B cell (primary cell): ENCODE data around the gene METTL3. TPM values are rescaled to one million over a fixed set of nuclear protein-coding genes. Genes with fewer than 3 reads are reported as not detected.

Source experiments
- ATAC-seq: fragments of 200-7000 bp; cut with Tn5 transposase; one replicate; pipeline ENCODE4 v1.10.0; 2021; ENCODE audit warnings: low read depth, mild to moderate bottlenecking, moderate number of reproducible peaks, moderate library complexity
- CTCF ChIA-PET: fragments of 350-600 bp; sonication (Branson Sonifier 250); formaldehyde crosslinking; loops from one replicate; lab custom pipeline; 2021; ENCODE audit warnings: antibody characterized with exemption, inconsistent platforms; lab: Charles Lee
- POLR2A ChIA-PET: fragments of 350-600 bp; sonication (Branson Sonifier 250); formaldehyde crosslinking; loops from one replicate; lab custom pipeline; 2021; ENCODE audit warnings: antibody characterized with exemption; lab: Charles Lee
- DNase-seq: peaks from one replicate; pipeline ENCODE4 v3.0.0; 2013
- H2AFZ ChIP-seq: 2 replicates; pipeline ENCODE4 v1.6.1; 2012; ENCODE audit warnings: mild to moderate bottlenecking, low read depth, low read length; ENCODE audit not compliant: insufficient read depth, poor library complexity, severe bottlenecking
- H3K27ac ChIP-seq, 2 donors: 1 replicate in 1 of 2; 2 replicates in 1 of 2; pipeline ENCODE4 v1.5.1; 2012 to 2013; ENCODE audit warnings: low read length in 2 of 2, mild to moderate bottlenecking in 2 of 2, moderate library complexity in 1 of 2
- H3K27me3 ChIP-seq, 4 experiments: fragments of 200-600 bp in 1 of 4; sonication (generic) in 1 of 4; replicated peaks in 1 of 4; 1 replicate in 2 of 4; 2 replicates in 2 of 4; pipeline versions ENCODE4 v1.6.1 to v1.7.0; 2013 to 2016; ENCODE audit warnings: low read length in 3 of 4, mild to moderate bottlenecking in 2 of 4, mixed read lengths in 1 of 4, moderate library complexity in 1 of 4; ENCODE audit not compliant: insufficient read depth in 4 of 4, control insufficient read depth in 3 of 4; ENCODE audit errors: control extremely low read depth in 1 of 4
- H3K36me3 ChIP-seq, 2 experiments: replicated peaks in 1 of 2; 1 replicate in 1 of 2; 2 replicates in 1 of 2; pipeline versions ENCODE4 v1.6.1 to v1.7.1; 2013; ENCODE audit warnings: low read length in 1 of 2; ENCODE audit not compliant: insufficient read depth in 2 of 2, control insufficient read depth in 1 of 2; ENCODE audit errors: control extremely low read depth in 1 of 2, extremely low read depth in 1 of 2
- H3K4me1 ChIP-seq, 2 donors: fragments of 200-600 bp in 1 of 2; sonication (generic) in 1 of 2; 1 replicate in 1 of 2; 2 replicates in 1 of 2; pipeline versions ENCODE4 v1.5.1 to v1.6.1; 2013 to 2017; ENCODE audit warnings: low read length in 2 of 2; ENCODE audit not compliant: control insufficient read depth in 2 of 2, insufficient read depth in 2 of 2
- H3K4me2 ChIP-seq: replicated peaks from 2 replicates; pipeline ENCODE3; 2012; ENCODE audit warnings: mild to moderate bottlenecking, low read depth, low read length; ENCODE audit not compliant: poor library complexity, severe bottlenecking
- H3K4me3 ChIP-seq, 5 experiments: fragments of 200-600 bp in 1 of 5; sonication (generic) in 1 of 5; 1 replicate in 3 of 5; 2 replicates in 2 of 5; pipeline versions ENCODE4 v1.5.1 to v1.7.0; 2011 to 2016; ENCODE audit warnings: low read length in 4 of 5, mild to moderate bottlenecking in 4 of 5, low read depth in 2 of 5, control low read depth in 1 of 5, moderate library complexity in 1 of 5; ENCODE audit not compliant: insufficient read depth in 1 of 5; ENCODE audit errors: control extremely low read depth in 1 of 5, extremely low read depth in 1 of 5
- H3K79me2 ChIP-seq: fragments of 200-600 bp; sonication (generic); one replicate; pipeline ENCODE4 v1.6.0; 2016; ENCODE audit warnings: low read length; ENCODE audit not compliant: control insufficient read depth, insufficient read depth
- H3K9ac ChIP-seq: fragments of 200-600 bp; sonication (generic); 2 replicates; pipeline ENCODE4 v1.6.1; 2017; ENCODE audit warnings: mild to moderate bottlenecking, low read length, moderate library complexity
- H3K9me3 ChIP-seq, 3 donors: one replicate each; pipeline versions ENCODE4 v1.6.1 to v1.7.1; 2013; ENCODE audit warnings: low read length in 2 of 3; ENCODE audit not compliant: control insufficient read depth in 2 of 3, insufficient read depth in 1 of 3; ENCODE audit errors: control extremely low read depth in 1 of 3
- H4K20me1 ChIP-seq: 2 replicates; pipeline ENCODE4 v1.6.0; 2012; ENCODE audit warnings: mild to moderate bottlenecking, low read length; ENCODE audit not compliant: insufficient read depth, control insufficient read depth, poor library complexity, severe bottlenecking
- H3K27ac Mint-ChIP-seq: one replicate; pipeline ENCODE4 v1.8.0; 2021; ENCODE audit warnings: mixed read lengths
- H3K27me3 Mint-ChIP-seq: one replicate; pipeline ENCODE4 v1.8.0; 2021; ENCODE audit warnings: mixed read lengths
- H3K4me1 Mint-ChIP-seq: one replicate; pipeline ENCODE4 v1.8.0; 2021; ENCODE audit warnings: mixed read lengths
- H3K4me3 Mint-ChIP-seq: one replicate; pipeline ENCODE4 v1.8.0; 2021; ENCODE audit warnings: mixed read lengths
- H3K9me3 Mint-ChIP-seq: one replicate; pipeline ENCODE4 v1.8.0; 2022; ENCODE audit warnings: mixed read lengths; ENCODE audit not compliant: insufficient read depth
- EZH2 ChIP-seq: IDR thresholded peaks from 2 replicates; pipeline ENCODE4 v1.6.1; 2012; ENCODE audit warnings: borderline replicate concordance, low read depth, mild to moderate bottlenecking, moderate library complexity, low read length; ENCODE audit not compliant: insufficient read depth, poor library complexity, severe bottlenecking
- WGBS: methylation state at CpG from one replicate; pipeline ENCODE4 v1.1.5; 2013; ENCODE audit warnings: missing lambda C conversion rate; ENCODE audit not compliant: insufficient coverage; 5-methylcytosine and 5-hydroxymethylcytosine counted together
- intact Hi-C: fragments of 100-400 bp; cut with micrococcal nuclease; formaldehyde crosslinking; loops from one replicate; pipeline ENCODE4 v1.10.0; 2022
- polyA plus RNA-seq: library from polyadenylated mRNA; depleted of rRNA; stranded (reverse); fragments of >200 nt; gene quantifications from 2 replicates; pipeline ENCODE4 v1.2.3, GENCODE V29; 2012
- total RNA-seq, 2 donors: library from RNA; stranded (reverse); fragments of 120-200 nt in 1 of 2; gene quantifications; 1 replicate in 1 of 2; 2 replicates in 1 of 2; pipeline versions ENCODE4 v1.2.3 to v1.2.4, GENCODE V29; 2013 to 2022
- TF ChIP-seq, protein P1 (sequence below): fragments of 200-600 bp; IDR thresholded peaks from one replicate; pipeline ENCODE4 v1.8.0; 2022; ENCODE audit warnings: antibody characterized with exemption, mild to moderate bottlenecking

The METTL3 gene
- total and polyA plus RNA-seq, 2 donors (not counting 1 experiment from before 2014, with no cell fraction given), result 118 to 161 TPM

DNA sequence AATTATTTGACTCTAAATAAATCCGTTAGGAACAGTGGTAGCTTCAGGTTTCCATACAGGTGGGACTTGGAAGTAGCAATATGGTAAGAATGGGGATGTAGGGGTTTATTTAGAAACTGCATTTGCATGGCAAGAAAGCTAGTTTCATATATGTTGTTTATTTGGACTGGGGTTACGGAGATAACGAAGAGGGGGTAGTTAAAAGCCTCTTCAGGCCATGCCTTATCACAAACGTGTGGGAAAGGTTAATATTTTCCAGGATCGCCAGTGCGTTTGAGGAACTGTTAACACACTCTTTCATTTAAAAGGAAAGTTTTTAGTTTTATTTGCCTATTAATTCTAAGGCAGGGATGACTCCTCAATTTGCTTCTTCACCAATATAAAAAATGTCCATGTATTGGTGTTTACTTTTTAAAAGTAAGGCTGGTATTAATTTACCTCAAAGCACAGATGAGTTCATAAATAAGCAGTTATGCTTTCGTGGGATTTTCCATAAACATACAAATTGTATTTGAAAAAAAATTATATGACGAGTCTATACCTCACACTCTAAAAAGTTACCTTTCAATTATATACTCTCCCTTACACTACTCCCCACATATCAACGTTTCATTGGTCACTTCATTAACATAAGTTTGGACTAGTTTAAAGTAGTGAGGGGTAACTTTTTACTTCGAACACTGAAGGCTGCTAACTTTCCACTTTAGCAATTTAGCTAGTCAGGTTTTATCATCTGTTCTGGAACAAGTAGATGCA lies 35.2 kb downstream of the METTL3 start:
- peak overlapping the region; percentile 94 for H3K27ac Mint-ChIP-seq
- ATAC-seq (no peak), DNase-seq (no peak)
- peaks cover 33% of the 10 kb centered on the region for H3K4me1 Mint-ChIP-seq
- Histone ChIP-seq H3K4me2 (peak overlapping the region; percentile 96), H3K4me1 (peaks cover 15 to 21% of the 10 kb centered on the region in 2 donors), H2AFZ (peak overlapping the region; percentile 93), H3K9ac (peak overlapping the region; percentile 92), H3K4me3 (peak overlapping the region; percentile 66 to 99 (median 81)), H3K27ac (peak overlapping the region; percentile 43 to 94), H3K27me3 (no peaks in the 10 kb centered on the region), H3K79me2 (peaks cover 48% of the 10 kb centered on the region), H3K9me3 (no peaks in the 10 kb centered on the region), H3K36me3 (peaks cover 0 to 3% of the 10 kb centered on the region in 2 experiments), H4K20me1 (no peaks in the 10 kb centered on the region)
- H3K9me3 Mint-ChIP-seq, result no peaks in the 10 kb centered on the region
- peak overlapping the region; percentile 98 for H3K4me3 Mint-ChIP-seq
- H3K27me3 Mint-ChIP-seq, result no peaks in the 10 kb centered on the region
- WGBS, result no CpG with 5 or more reads among the region's 10 CpGs
- no peak for TF ChIP-seq EZH2
- TF ChIP-seq, protein P1, sequence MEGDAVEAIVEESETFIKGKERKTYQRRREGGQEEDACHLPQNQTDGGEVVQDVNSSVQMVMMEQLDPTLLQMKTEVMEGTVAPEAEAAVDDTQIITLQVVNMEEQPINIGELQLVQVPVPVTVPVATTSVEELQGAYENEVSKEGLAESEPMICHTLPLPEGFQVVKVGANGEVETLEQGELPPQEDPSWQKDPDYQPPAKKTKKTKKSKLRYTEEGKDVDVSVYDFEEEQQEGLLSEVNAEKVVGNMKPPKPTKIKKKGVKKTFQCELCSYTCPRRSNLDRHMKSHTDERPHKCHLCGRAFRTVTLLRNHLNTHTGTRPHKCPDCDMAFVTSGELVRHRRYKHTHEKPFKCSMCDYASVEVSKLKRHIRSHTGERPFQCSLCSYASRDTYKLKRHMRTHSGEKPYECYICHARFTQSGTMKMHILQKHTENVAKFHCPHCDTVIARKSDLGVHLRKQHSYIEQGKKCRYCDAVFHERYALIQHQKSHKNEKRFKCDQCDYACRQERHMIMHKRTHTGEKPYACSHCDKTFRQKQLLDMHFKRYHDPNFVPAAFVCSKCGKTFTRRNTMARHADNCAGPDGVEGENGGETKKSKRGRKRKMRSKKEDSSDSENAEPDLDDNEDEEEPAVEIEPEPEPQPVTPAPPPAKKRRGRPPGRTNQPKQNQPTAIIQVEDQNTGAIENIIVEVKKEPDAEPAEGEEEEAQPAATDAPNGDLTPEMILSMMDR, result no peak
- ChIA-PET POLR2A (interaction anchor here (1.3 to 2.8 kb wide), 5 partner anchors 20 to 91 kb away, joined by 3 to 21 read pairs (median 8); partner anchors contain the start of genes CHD8, METTL3 and SALL2), CTCF (interaction anchor here (1.0 to 3.5 kb wide), 9 partner anchors 10 to 81 kb away, joined by 3 to 25 read pairs (median 7); partner anchors contain the start of genes CHD8 and METTL3)
- intact Hi-C loops, result loop anchor here (2.0 kb wide), 1 partner anchor 81 kb away; no protein-coding TSS in a partner anchor

DNA sequence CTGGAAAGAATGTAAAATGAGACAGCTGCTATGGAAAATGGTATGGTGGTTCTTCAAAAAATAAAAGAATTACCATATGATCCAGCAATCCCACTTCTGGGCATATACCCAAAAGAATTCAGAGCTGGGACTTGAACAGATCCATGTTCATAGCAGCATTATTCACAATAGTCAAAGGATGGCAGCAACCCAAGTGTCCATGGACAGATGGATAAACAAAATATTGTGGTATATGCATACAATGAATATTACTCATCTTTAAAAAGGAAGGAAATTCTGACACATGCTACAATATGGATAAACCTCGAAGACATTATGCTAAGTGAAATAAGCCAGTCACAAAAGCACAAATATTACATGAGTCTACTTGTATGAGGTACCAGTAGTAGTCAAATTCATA lies 43.5 kb downstream of the METTL3 start:
- POLR2A ChIA-PET, result no interaction called here
- Histone ChIP-seq H2AFZ (no peak overlapping the region), H3K27ac (no peak overlapping the region), H3K9ac (no peak overlapping the region), H3K4me3 (no peak overlapping the region), H3K9me3 (no peaks in the 10 kb centered on the region), H3K27me3 (no peaks in the 10 kb centered on the region), H4K20me1 (no peaks in the 10 kb centered on the region), H3K4me2 (no peak overlapping the region), H3K36me3 (peaks cover 12 to 32% of the 10 kb centered on the region in 2 experiments), H3K4me1 (no peaks in the 10 kb centered on the region), H3K79me2 (peaks cover 9% of the 10 kb centered on the region)
- TF ChIP-seq, protein P1, result no peak
- no peak for TF ChIP-seq EZH2
- intact Hi-C loops, result no loop called here
- Mint-ChIP-seq H3K9me3 (no peaks in the 10 kb centered on the region), H3K4me3 (no peak overlapping the region), H3K27me3 (no peaks in the 10 kb centered on the region), H3K27ac (no peak overlapping the region), H3K4me1 (peaks cover 2% of the 10 kb centered on the region)
- CTCF ChIA-PET, result no interaction called here
- no peak for DNase-seq
- ATAC-seq, result no peak
- WGBS, result no CpG with 5 or more reads among the region's 1 CpG
